ENCODE measurements around the gene SELENOV.

- TF ChIP-seq CTCF (conservative IDR thresholded peaks at IDR 0.05) (no peak), ZFX (IDR thresholded peaks at IDR 0.05) (no peak)
These were observed 15.9 kb upstream of the SELENOV start, which contains the start of gene DLL3 for GRCh38 chr19:39498798-39499642.

Data from C4-2B (cell line).